Duodenal mucosa (tissue), 2 donors: ENCODE results near the gene CCDC85C.

ENCODE experiments used
- H3K27ac ChIP-seq: one replicate; pipeline ENCODE4 v1.7.0; 2013; ENCODE audit warnings: low read depth, low read length
- H3K27me3 ChIP-seq, 2 donors: one replicate each; pipeline ENCODE4 v1.7.0; 2013; ENCODE audit warnings: low read length in 2 of 2, control low read depth in 1 of 2; ENCODE audit not compliant: insufficient read depth in 2 of 2, control insufficient read depth in 1 of 2
- H3K36me3 ChIP-seq, 2 donors: one replicate each; pipeline ENCODE4 v1.7.0; 2013; ENCODE audit warnings: low read length in 2 of 2, control low read depth in 1 of 2; ENCODE audit not compliant: insufficient read depth in 2 of 2, control insufficient read depth in 1 of 2
- H3K4me1 ChIP-seq, 2 donors: one replicate each; pipeline ENCODE4 v1.7.0; 2013; ENCODE audit warnings: low read length in 2 of 2, control low read depth in 1 of 2; ENCODE audit not compliant: insufficient read depth in 2 of 2, control insufficient read depth in 1 of 2
- H3K4me3 ChIP-seq, 2 donors: one replicate each; pipeline ENCODE4 v1.7.0; 2013; ENCODE audit warnings: low read length in 2 of 2, low read depth in 1 of 2
- H3K9ac ChIP-seq, 2 donors: one replicate each; pipeline ENCODE4 v1.7.0; 2013; ENCODE audit warnings: low read length in 2 of 2, low read depth in 1 of 2
- H3K9me3 ChIP-seq, 2 donors: one replicate each; pipeline ENCODE4 v1.7.0; 2013; ENCODE audit warnings: low read length in 2 of 2, control low read depth in 1 of 2; ENCODE audit not compliant: control insufficient read depth in 1 of 2

CCDC85C gene

DNA sequence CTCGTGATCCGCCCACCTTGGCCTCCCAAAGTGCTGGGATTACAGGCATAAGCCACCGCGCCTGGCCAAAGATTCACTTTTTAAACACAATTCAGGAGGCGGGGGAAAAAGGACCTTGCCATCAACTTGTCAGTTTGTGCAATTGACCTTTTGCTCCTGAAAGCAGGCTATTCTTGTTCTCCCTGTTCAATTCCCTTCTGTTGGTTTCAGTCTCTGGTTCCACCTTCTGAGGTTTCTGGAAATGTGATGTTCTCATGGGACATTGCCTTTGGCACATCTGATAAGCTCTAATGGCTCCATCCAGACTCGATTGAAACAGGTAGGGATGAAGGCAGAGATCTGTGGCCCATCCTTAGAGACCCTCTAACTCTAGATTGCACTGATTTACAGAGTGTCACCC, 17.9 kb upstream of the CCDC85C start:
- peaks cover 0 to 5% of the 10 kb centered on the region in 2 donors for H3K27me3 ChIP-seq
- H3K9me3 ChIP-seq: no peaks in the 10 kb centered on the region
- H3K4me1 ChIP-seq: no peaks in the 10 kb centered on the region
- no peak overlapping the region for H3K4me3 ChIP-seq
- no peaks in the 10 kb centered on the region for H3K36me3 ChIP-seq
- no peak overlapping the region for H3K9ac ChIP-seq
- H3K27ac ChIP-seq: no peak overlapping the region

DNA sequence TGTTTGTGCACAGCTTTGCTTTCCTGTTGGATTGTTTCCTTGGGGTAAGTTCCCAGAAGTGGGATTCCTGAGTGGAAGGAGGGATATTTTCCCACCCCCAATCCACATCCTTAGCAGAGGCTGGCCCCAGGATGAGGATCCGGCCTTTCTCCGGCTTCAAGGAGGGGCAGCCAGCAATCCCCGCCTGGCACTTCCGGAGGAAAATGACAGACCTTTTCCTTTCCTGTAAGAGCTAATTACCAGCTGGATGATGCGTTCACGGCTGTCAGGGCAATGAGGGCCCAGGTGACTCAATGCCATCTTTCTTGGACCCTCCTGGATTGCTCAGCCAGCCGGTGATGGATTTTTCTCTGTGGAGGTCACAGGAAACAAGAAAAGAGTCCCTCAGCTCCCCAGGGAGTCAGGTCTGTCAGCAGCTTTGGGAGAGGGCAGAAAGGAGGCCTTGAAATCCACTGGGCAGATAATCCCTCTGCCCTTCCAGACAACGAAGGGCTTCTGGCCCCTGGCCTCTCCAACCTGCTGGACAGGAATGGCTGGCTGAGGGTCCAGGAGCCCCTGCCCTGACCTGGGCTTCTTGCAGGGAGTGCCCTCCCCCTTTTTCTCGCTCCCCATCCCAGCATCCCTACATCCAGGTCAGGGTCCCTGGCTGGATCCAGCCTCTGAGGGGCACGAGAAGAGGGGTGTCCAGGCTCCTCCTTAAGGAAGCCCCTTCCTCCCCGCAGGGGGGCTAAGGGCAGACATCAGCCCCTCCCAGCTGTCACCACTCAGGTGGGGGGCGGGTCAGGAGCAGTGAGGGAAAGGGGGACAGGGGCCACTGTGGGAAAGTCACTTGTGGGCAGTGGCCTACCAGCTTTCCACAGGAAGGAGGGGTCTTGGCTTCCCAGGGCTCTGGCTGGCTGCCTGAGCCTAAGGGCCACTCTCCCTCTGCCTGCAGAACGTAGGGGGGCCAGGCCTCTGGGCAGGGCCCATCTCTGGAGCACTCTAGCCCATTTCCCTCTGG, 16.1 kb upstream of the CCDC85C start:
- H3K4me3 ChIP-seq: no peak overlapping the region
- no peak overlapping the region for H3K27ac ChIP-seq
- no peaks in the 10 kb centered on the region for H3K36me3 ChIP-seq
- H3K9ac ChIP-seq: no peak overlapping the region
- no peaks in the 10 kb centered on the region for H3K9me3 ChIP-seq
- peaks cover 0 to 8% of the 10 kb centered on the region in 2 donors for H3K27me3 ChIP-seq
- H3K4me1 ChIP-seq: no peaks in the 10 kb centered on the region

DNA sequence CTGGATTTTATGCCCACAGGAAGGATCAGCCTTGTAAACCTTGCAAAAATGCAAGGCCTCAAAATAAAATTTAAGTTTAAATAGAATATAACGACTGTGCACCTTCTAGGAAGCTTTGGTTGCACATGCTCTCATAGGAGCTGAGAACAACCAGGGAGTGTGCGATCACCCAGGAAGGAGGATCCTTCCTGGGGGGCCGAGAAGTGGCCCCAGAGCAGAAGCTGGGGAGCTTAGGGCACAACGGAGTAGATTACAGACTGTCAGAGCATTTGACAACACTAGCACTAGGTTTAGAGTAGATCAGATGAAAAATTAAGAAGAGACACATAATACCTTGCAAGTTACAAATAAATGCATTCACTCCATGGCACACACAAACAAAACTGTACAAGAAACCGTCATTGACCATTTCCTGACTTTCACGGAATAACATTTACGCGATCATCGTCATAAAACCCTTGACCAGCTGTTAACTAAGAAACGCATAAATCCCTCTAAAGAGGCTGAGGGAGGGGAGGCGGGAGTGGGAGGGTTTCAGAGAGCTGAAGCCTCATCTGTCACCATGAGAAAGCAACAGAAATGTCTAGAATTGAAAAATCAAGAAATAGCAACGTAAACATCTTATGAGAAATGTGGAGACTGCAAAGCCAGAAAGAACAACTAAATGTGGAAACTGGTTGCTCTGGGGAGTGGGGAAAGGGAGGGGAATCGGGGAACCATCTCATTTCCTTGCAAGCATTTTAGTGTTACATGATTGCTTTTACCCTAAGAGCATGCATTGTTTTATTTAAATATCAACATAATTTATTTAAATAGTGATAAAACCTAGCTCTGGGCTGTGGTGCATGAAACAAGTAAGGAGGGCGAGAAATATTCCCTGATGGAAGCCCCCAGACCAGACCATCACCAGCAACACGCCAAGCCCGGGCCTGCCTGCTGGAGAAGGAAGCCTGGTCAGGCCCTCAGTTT, 13.1 kb upstream of the CCDC85C start:
- H3K27me3 ChIP-seq: peaks cover 0 to 8% of the 10 kb centered on the region in 2 donors
- no peak overlapping the region for H3K27ac ChIP-seq
- no peak overlapping the region for H3K9ac ChIP-seq
- H3K9me3 ChIP-seq: no peaks in the 10 kb centered on the region
- no peaks in the 10 kb centered on the region for H3K36me3 ChIP-seq
- H3K4me3 ChIP-seq: no peak overlapping the region
- peaks cover 9% of the 10 kb centered on the region in 2 donors for H3K4me1 ChIP-seq

DNA sequence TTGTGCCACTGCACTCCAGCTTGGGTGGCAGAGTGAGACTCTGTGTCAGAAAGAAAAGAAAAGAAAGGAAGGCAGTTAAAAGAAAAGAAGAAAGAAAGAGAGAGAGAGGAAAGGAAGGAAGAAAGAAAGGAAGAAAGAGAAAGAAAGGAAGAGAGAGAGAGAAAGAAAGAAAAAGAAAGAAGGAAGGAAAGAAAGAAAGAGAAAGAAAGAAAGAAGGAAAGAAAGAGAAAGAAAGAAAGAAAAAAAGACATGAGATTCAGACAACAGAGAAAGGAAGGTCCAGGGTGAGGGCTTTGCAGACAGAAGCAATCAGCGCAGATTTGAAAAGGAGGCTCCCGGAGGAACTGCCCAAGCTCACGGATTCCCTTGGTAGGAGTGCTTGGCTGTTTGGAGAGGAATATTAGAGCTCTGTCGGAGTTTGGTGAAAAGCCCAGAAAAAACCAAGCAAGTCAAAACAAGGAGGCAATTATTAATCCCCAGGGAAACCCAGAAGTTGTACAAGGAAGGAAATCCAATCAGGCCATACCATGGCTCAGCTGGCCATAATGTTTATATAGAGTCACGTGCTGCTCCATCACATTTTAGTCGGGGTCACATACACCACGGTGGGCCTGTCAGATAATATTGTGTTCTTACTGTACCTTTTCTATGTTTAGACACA, 11.6 kb upstream of the CCDC85C start:
- H3K27me3 ChIP-seq: peaks cover 0 to 8% of the 10 kb centered on the region in 2 donors
- H3K9ac ChIP-seq: no peak overlapping the region
- H3K4me3 ChIP-seq: no peak overlapping the region
- H3K36me3 ChIP-seq: no peaks in the 10 kb centered on the region
- H3K27ac ChIP-seq: no peak overlapping the region
- H3K4me1 ChIP-seq: peaks cover 9% of the 10 kb centered on the region in 2 donors
- H3K9me3 ChIP-seq: no peaks in the 10 kb centered on the region

DNA sequence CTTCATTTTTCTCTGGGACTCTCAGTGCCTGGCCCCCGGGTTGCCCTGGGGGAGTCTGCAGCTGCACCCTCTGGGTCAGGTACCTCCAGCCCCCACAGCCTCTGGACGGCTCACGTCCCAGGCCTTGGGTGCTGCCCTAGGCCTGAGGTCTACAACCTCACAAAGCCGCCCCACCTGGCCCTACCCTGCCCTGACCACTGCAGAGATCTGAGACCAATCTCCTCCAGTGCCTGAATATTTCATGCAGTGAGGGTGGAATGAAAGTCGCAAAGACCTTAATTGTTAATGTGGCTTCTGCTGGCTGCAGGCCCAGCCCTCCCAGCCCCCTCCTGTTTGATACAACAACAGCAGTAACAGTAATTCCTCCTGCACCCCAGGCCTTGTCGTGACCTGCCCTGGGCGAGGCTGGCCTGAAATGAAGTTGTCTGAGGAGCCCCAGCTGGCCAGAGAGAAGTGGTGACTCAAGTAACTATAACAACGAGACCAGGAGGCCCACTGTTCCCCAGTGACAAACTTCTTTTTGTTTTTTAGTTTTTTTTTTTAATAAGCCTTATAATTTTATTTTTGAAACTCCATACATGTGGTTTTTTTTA, 8.8 kb upstream of the CCDC85C start:
- no peak overlapping the region for H3K4me3 ChIP-seq
- H3K9me3 ChIP-seq: no peaks in the 10 kb centered on the region
- H3K27me3 ChIP-seq: peaks cover 0 to 5% of the 10 kb centered on the region in 2 donors
- H3K4me1 ChIP-seq: peaks cover 9% of the 10 kb centered on the region in 2 donors
- no peaks in the 10 kb centered on the region for H3K36me3 ChIP-seq
- no peak overlapping the region for H3K9ac ChIP-seq
- no peak overlapping the region for H3K27ac ChIP-seq

DNA sequence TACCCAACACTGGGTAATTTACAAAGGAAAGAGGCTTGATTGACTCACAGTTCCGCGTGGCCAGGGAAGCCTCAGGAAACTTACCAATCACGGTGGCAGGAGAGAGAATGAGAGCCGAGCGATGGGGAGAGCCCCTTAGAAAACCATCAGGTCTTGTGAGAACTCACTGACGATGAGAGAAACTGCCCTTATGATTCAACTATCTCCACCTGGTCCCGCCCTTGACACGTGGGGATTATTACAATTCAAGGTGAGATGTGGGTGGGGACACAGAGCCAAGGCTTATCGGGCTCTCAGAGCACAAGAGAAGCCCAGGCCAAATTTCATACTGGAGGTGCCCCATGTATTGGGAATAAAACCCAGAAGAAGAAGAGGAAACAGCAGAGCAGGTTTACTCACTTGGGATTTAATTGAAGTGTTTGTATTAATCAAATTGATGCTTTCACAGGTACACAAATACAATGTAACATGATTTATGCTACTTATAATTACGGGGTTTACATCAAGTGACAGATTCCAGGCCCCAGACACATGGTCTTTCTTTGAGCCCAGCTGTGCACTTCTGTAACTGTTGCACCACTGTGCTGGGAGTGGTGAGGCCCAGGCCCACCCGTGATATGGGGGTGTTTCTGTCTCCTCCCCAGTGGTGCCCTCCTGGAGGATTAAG, 8.2 kb upstream of the CCDC85C start:
- no peak overlapping the region for H3K27ac ChIP-seq
- H3K4me3 ChIP-seq: no peak overlapping the region
- peaks cover 9% of the 10 kb centered on the region in 2 donors for H3K4me1 ChIP-seq
- H3K27me3 ChIP-seq: peaks cover 0 to 3% of the 10 kb centered on the region in 2 donors
- H3K9ac ChIP-seq: no peak overlapping the region
- H3K36me3 ChIP-seq: no peaks in the 10 kb centered on the region
- H3K9me3 ChIP-seq: no peaks in the 10 kb centered on the region

DNA sequence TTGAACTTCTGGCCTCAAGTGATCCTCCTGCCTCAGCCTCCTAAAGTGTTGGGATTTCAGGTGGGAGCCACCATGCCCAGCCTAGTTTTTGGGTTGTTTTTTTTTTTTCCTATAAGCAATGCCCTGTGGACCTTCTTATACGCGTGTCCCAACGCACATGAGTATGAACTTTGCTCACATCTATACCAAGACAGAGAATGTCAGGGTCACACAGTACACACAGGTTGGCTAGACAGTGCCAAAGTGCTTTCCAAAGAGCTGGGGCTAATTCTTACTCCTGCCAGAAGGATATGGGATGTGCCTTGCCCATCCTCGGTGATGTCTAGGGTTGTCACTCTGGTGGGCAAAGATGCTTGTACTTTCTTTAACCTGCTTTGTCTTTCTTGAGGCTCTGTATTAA, 7.6 kb upstream of the CCDC85C start:
- H3K9ac ChIP-seq: no peak overlapping the region
- H3K27ac ChIP-seq: no peak overlapping the region
- no peak overlapping the region for H3K4me3 ChIP-seq
- peaks cover 9% of the 10 kb centered on the region in 2 donors for H3K4me1 ChIP-seq
- peaks cover 0 to 3% of the 10 kb centered on the region in 2 donors for H3K27me3 ChIP-seq
- no peaks in the 10 kb centered on the region for H3K9me3 ChIP-seq
- no peaks in the 10 kb centered on the region for H3K36me3 ChIP-seq

DNA sequence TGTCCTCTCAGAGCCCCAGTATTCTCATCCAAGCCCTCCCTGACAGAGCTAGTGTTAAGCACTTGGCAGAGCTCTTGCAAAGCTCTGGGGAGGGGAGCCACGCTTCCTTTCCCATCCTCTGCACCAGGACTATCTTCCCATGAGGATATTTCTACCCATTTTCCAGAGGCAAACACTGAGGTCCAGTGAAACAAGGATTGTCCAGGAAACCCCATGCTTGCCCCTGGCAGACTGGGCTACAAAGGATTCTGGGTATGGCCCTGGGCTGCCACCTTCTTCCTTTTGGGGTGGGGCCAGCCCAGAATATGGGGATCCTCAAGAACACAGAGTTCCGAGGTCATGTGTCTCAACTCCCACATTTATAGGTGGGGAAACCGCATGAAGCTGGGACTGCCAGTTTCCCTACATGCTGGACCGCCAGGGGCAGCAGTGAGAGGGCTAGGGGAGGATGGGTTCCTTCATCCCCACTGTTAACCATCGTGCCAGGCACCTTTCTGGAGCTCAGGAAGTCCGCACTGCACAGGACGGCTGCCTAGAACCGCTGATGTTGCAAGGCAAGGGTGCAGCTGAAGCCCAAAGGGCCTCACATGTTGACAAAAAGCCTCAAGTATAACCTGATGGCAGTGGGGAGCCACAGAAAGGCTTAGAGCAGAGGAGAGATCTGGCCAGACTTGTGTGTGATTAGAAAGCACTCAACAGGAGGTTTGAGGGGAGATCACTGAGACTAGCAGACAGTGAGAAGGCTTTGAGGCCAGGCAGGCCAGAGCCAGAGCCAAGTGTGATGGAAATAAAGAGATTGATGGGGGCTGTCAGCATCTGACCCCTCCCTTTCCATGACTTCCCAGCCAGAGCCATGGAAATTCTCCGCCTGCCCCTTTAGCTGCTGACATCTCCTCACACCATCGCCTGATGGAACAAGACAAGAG, 5.5 kb upstream of the CCDC85C start:
- no peak overlapping the region for H3K9ac ChIP-seq
- no peaks in the 10 kb centered on the region for H3K9me3 ChIP-seq
- no peak overlapping the region for H3K27ac ChIP-seq
- H3K27me3 ChIP-seq: no peaks in the 10 kb centered on the region
- no peak overlapping the region for H3K4me3 ChIP-seq
- H3K36me3 ChIP-seq: no peaks in the 10 kb centered on the region
- peaks cover 18% of the 10 kb centered on the region in 2 donors for H3K4me1 ChIP-seq
